ENCODE data around the gene MRPL16. TPM values are rescaled to one million over a fixed set of nuclear protein-coding genes. Genes with fewer than 3 reads are reported as not detected.
"Not testable (repeated sequence)": the region's sequence is repeated elsewhere in the genome, so short reads cannot be mapped to it uniquely, and the experiment has no call there.

MRPL16 gene
- total RNA-seq (ENCODE audit: unreplicated experiment) = 36.4 TPM
- long read RNA-seq, transcript MRPL16-201 (4 exons, 1,182 nt) = major isoform, 37 of 42 reads
- long read RNA-seq, partial matches to known transcripts = 1 of 42 reads
- long read RNA-seq, other reads (novel, unspliced or antisense) = 3 of 42 reads

GRCh38 chr11:59810189-59810910, at the start of gene MRPL16:
Gene MRPL16 (minus strand): TSS chr11:59810778. CDS start chr11:59810658, 120 bp downstream.
- Mint-ChIP-seq H3K9me3 (ENCODE audit: unreplicated experiment) (no peaks in the 10 kb centered on the region), H3K27ac (ENCODE audit: unreplicated experiment) (peak within 1 kb of the TSS; percentile 85), H3K4me3 (ENCODE audit: unreplicated experiment) (peak within 1 kb of the TSS; percentile 95), H3K36me3 (ENCODE audit: unreplicated experiment) (no peaks in the 10 kb centered on the region), H3K27me3 (ENCODE audit: unreplicated experiment) (peaks cover 5% of the 10 kb centered on the region), H3K4me1 (ENCODE audit: low read depth, unreplicated experiment) (peaks cover 5% of the 10 kb centered on the region)
- peak; percentile 88 for DNase-seq
- no peak for TF ChIP-seq CTCF (IDR thresholded peaks at IDR 0.05; ENCODE audit: partially characterized antibody, unreplicated experiment)

DNA sequence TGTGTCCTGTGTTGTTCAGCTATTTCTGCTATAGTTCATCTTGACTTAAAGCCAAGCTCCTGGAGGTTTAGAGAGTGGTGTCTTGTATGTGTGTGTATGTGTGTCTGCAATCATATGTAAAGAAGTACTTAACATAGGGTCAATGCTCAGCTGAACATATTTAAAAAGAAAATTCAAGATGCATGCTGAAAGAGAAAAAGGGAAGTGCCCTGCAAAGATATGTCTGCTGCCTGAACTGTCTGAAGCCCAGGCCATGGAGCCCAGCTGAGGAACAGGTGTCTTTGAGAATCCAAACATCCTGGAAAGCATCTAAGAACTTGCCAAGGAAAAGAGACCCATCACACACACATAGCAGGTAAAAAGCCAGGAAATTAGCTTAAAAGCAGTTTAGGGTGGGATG, 49.1 kb upstream of the MRPL16 start:
- no peak overlapping the region for H3K4me3 Mint-ChIP-seq (ENCODE audit: unreplicated experiment)
- H3K27me3 Mint-ChIP-seq (ENCODE audit: unreplicated experiment) = no peaks in the 10 kb centered on the region
- no peak for DNase-seq
- no peaks in the 10 kb centered on the region for H3K36me3 Mint-ChIP-seq (ENCODE audit: unreplicated experiment)
- no peak overlapping the region for H3K27ac Mint-ChIP-seq (ENCODE audit: unreplicated experiment)
- H3K4me1 Mint-ChIP-seq (ENCODE audit: low read depth, unreplicated experiment) = no peaks in the 10 kb centered on the region
- no peak for TF ChIP-seq CTCF (IDR thresholded peaks at IDR 0.05; ENCODE audit: partially characterized antibody, unreplicated experiment)
- no peaks in the 10 kb centered on the region for H3K9me3 Mint-ChIP-seq (ENCODE audit: unreplicated experiment)

- no peak overlapping the region for H3K4me3 Mint-ChIP-seq (ENCODE audit: unreplicated experiment)
- no peaks in the 10 kb centered on the region for H3K36me3 Mint-ChIP-seq (ENCODE audit: unreplicated experiment)
- no peaks in the 10 kb centered on the region for H3K4me1 Mint-ChIP-seq (ENCODE audit: low read depth, unreplicated experiment)
- H3K27ac Mint-ChIP-seq (ENCODE audit: unreplicated experiment) = no peak overlapping the region
- DNase-seq = no peak
- no peak for TF ChIP-seq CTCF (IDR thresholded peaks at IDR 0.05; ENCODE audit: partially characterized antibody, unreplicated experiment)
- H3K27me3 Mint-ChIP-seq (ENCODE audit: unreplicated experiment) = no peaks in the 10 kb centered on the region
- no peaks in the 10 kb centered on the region for H3K9me3 Mint-ChIP-seq (ENCODE audit: unreplicated experiment)
These were observed 47.2 kb upstream of the MRPL16 start for GRCh38 chr11:59857439-59858434.

- TF ChIP-seq CTCF (IDR thresholded peaks at IDR 0.05; ENCODE audit: partially characterized antibody, unreplicated experiment) = no peak
- Mint-ChIP-seq H3K36me3 (ENCODE audit: unreplicated experiment) (no peaks in the 10 kb centered on the region), H3K4me1 (ENCODE audit: low read depth, unreplicated experiment) (no peaks in the 10 kb centered on the region), H3K27ac (ENCODE audit: unreplicated experiment) (no peak overlapping the region), H3K4me3 (ENCODE audit: unreplicated experiment) (no peak overlapping the region), H3K27me3 (ENCODE audit: unreplicated experiment) (no peaks in the 10 kb centered on the region), H3K9me3 (ENCODE audit: unreplicated experiment) (no peaks in the 10 kb centered on the region)
- DNase-seq = no peak
These were observed 44.3 kb upstream of the MRPL16 start for GRCh38 chr11:59854871-59855270.

DNA sequence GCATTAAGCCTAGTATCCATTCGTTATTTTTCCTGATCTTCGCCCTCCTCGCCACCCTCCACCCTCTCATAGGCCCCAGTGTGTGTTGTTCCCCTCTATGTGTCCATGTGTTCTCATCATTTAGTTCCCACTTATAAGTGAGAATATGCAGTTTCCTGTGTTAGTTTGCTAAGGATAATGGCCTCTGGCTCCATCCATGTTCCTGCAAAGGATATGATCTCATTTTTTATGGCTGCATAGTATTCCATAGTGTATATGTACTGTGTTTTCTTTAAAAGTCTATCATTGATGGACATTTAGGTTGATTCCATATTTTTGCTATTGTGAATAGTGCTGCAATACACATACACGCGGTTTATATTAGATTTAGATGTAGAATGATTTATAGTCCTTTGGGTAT, 40.8 kb upstream of the MRPL16 start:
- not testable (repeated sequence) for H3K4me3 Mint-ChIP-seq (ENCODE audit: unreplicated experiment); H3K27ac Mint-ChIP-seq (ENCODE audit: unreplicated experiment); H3K9me3 Mint-ChIP-seq (ENCODE audit: unreplicated experiment); H3K4me1 Mint-ChIP-seq (ENCODE audit: low read depth, unreplicated experiment); DNase-seq; H3K36me3 Mint-ChIP-seq (ENCODE audit: unreplicated experiment); H3K27me3 Mint-ChIP-seq (ENCODE audit: unreplicated experiment)

DNA sequence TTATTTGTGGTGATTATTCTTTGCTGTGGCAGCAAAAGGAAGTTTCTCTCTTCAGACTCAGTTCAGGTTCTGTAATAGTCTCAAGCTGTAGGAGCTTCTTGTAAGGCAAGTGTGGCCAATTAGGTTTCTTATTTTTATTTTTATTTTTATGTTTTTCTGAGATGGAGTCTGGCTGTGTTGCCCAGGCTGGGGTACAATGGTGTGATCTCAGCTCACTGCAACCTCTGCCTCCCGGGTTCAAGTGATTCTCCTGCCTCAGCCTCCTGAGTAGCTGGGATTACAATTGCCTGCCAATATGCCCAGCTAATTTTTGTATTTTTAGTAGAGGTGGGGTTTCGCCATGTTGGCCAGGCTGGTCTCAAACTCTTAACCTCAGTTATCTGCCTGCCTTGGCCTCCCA, 39.0 kb upstream of the MRPL16 start:
- not testable (repeated sequence) for H3K36me3 Mint-ChIP-seq (ENCODE audit: unreplicated experiment); H3K4me1 Mint-ChIP-seq (ENCODE audit: low read depth, unreplicated experiment); H3K27me3 Mint-ChIP-seq (ENCODE audit: unreplicated experiment); DNase-seq; H3K4me3 Mint-ChIP-seq (ENCODE audit: unreplicated experiment); H3K27ac Mint-ChIP-seq (ENCODE audit: unreplicated experiment); H3K9me3 Mint-ChIP-seq (ENCODE audit: unreplicated experiment)
